GM10847 (cell line): ENCODE data around the gene METTL4.

ENCODE experiments used
- POLR2A ChIP-seq: IDR thresholded peaks from 2 replicates; pipeline ENCODE4 v1.6.1; 2011; ENCODE audit not compliant: insufficient read length; ENCODE audit errors: extremely low read depth

METTL4 gene

DNA sequence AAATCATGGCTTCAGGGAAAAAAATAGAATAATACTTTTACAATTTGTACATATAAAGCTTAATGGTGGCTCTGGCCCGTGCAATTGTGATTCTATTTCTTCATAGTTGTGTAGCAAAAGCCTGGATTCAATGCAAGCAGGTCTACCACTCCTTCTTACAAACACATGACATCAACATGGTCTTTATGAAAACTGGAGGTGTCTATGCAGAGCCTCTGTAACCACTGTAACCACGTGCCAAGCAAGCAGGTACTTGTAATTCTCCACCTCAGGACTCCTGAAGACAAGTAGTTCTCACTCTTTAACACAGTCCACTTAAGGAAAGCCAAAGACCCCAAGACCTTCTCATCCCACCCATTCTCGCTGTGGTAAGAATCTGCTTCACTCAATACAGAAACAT, 62.6 kb downstream of the METTL4 start:
- TF ChIP-seq POLR2A, result no peak

DNA sequence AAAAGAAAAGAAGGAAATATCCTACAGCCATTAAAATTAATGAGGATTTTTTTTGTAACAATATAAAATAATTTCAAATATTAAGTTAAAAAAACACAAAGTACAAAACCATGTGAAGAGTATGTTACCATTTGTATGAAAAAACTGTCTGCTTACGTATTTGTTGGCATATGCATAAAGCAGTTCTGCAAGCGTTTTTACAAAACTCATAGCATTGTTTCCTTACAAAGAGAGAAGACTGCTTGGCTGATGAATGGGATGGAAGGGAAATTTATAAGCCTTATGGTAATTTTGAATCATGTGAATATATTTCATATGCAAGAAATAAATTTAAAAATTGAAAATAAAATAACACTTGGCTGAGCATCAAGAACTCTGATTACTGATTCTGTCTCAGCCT, 63.1 kb downstream of the METTL4 start:
- no peak for TF ChIP-seq POLR2A

DNA sequence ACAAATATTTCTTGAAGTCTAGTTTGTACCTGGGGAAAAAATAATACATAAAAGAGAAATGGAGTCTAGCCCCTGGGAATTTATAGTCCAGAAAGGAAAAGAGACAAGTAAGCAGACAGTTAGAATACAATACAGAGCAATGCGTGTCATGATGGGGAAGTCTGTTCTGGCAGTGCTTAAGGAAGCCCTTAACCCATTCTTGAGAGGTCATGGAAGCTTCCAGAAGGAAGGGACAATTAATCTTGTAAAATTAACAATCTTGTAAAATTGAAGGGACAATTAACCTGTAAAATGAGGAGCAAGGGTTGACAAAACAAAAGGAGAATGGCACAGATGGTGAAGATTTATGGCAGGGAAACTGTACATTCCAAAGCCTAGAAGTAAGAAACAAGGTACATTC, 66.7 kb downstream of the METTL4 start:
- TF ChIP-seq POLR2A, result no peak

DNA sequence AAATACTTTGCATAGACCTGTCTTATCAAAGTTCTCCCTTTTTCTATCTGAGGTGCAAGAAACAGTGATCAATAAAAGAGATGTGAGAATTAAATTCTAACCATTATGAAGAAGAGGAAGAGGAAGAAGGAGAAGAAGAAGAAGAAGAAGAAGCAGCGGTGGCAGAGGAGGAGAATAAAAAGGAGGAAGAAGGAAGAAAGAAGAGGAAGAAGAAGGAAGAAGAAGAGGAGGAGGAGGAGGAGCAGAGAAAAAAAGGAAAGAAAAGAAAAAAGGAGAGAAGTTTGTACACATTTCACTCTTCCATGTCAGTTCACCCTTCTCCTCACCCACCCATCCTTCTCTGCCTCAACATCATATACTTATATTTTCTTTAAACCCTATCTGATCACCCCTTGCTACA, 68.4 kb downstream of the METTL4 start:
- TF ChIP-seq POLR2A, result no peak

DNA sequence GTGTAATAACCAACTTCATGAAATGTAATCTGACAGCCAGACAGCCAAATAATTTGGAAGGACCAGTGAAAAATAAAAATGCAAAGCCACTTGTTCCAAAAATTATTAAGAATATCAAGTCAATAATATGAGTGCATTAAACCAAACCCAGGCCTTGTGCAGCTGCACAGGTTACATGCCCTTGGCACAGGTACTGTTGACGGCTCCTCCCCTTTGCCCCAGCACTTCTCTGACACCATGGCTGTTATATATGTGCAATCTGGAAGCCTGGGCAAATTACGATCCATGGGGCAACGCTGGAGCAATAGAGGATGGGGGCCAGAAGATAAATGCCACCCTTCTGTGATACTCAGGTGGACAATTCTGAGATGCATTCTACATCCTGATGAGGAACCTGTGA, 68.9 kb downstream of the METTL4 start:
- TF ChIP-seq POLR2A, result no peak

DNA sequence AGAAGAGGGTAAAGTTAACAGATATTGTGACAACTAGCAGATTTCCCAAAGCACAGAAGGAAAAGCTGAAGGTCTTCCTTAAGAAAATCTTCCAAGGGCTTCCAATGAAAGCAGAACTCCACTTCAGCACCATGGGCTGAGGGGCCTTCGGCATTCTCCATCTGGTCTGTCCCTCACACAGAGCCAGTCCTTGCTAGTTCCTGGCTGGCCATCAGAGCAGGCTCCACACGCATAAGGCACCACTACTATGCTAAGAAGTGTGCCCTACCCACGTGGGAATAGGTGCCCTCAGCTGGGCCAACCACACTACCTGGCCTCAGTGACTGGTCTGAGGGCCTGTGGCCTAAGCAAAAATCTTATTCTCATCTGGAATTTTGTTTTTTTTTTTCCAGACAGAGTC, 73.5 kb downstream of the METTL4 start:
- no peak for TF ChIP-seq POLR2A

DNA sequence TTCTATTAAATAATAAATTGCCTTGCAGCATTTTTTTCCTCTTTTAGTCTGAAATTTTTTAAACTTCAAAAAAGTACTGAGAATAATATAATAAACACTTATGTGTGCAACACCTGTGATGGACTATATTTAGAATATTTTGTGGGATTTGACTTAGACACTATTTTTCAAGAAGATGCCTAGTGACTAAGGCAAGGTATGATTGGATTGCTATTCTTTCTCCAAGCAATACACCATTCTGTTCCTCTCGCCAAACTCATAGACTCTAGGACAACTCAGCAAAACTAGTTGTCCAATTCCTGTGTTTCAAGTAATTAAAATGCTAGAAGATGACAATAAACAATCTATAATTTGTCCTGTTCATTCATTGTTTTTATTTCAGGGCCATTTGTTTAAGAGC, 75.9 kb downstream of the METTL4 start:
- no peak for TF ChIP-seq POLR2A

DNA sequence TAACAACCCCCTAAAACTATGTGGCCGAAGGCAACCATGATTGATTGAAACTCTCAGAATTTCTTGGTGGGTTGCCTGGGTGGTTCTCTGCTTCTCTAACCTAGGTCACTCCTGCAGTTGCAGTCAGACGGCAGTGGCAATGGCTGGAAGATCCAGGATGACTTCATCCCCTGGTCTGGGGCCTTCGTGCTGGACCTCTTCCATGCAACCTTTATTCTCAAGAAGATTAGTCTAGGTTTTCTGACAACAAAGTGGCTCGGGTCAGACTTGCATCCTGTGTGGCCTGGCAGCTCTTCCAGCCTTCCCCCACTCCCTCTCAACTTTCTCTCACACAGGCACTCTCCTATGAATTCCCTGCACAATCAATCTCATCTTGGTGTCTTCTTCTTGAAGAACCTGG, 76.4 kb downstream of the METTL4 start:
- TF ChIP-seq POLR2A, result no peak
